Loucy (cell line): Measurements from ENCODE around the gene CYP2D6.
"Not testable (repeated sequence)": the region's sequence is repeated elsewhere in the genome, so short reads cannot be mapped to it uniquely, and the experiment has no call there.

Source experiments
- H2AFZ ChIP-seq: fragments of 200-600 bp; sonication (generic); 2 replicates; pipeline ENCODE4 v1.6.0; 2016; ENCODE audit warnings: antibody characterized with exemption, mild to moderate bottlenecking, low read length, moderate library complexity
- H3F3A ChIP-seq: fragments of 200-600 bp; 2 replicates; pipeline ENCODE4 v1.6.0; 2016; ENCODE audit warnings: antibody characterized with exemption, low read depth, mild to moderate bottlenecking
- H3K27me3 ChIP-seq: fragments of 200-600 bp; sonication (generic); 2 replicates; pipeline ENCODE4 v1.6.1; 2014; ENCODE audit warnings: low read length, mild to moderate bottlenecking; ENCODE audit not compliant: insufficient read depth, poor library complexity, severe bottlenecking
- H3K36me3 ChIP-seq: fragments of 200-600 bp; sonication (generic); 2 replicates; pipeline ENCODE4 v1.6.1; 2016; ENCODE audit warnings: low read length; ENCODE audit not compliant: insufficient read depth
- H3K4me1 ChIP-seq: fragments of 200-600 bp; sonication (generic); 2 replicates; pipeline ENCODE4 v1.5.1; 2014; ENCODE audit warnings: low read length, mild to moderate bottlenecking; ENCODE audit not compliant: insufficient read depth, poor library complexity, severe bottlenecking
- H3K4me2 ChIP-seq: fragments of 200-600 bp; sonication (generic); 2 replicates; pipeline ENCODE4 v1.6.0; 2014; ENCODE audit warnings: antibody characterized with exemption, low read length, low read depth, mild to moderate bottlenecking; ENCODE audit not compliant: poor library complexity, severe bottlenecking
- H3K4me3 ChIP-seq: fragments of 200-600 bp; sonication (generic); 2 replicates; pipeline ENCODE4 v1.5.1; 2014; ENCODE audit warnings: low read length, mild to moderate bottlenecking, mixed read lengths; ENCODE audit not compliant: poor library complexity, severe bottlenecking
- H3K79me2 ChIP-seq: fragments of 200-600 bp; sonication (generic); 2 replicates; pipeline ENCODE4 v1.6.1; 2014; ENCODE audit warnings: low read length; ENCODE audit not compliant: insufficient read depth
- H3K9ac ChIP-seq: fragments of 200-600 bp; sonication (generic); 2 replicates; pipeline ENCODE4 v1.6.0; 2014; ENCODE audit warnings: mild to moderate bottlenecking, low read depth, low read length, moderate library complexity; ENCODE audit not compliant: poor library complexity, severe bottlenecking
- H3K9me2 ChIP-seq: fragments of 200-600 bp; sonication (generic); replicated peaks from 2 replicates; pipeline ENCODE4 v1.6.1; 2016; ENCODE audit warnings: low read depth, low read length, mixed read lengths
- H3K9me3 ChIP-seq: fragments of 200-600 bp; sonication (generic); 2 replicates; pipeline ENCODE4 v1.6.1; 2014; ENCODE audit warnings: mild to moderate bottlenecking, antibody characterized with exemption, low read length, low read depth; ENCODE audit not compliant: insufficient read depth
- H4K20me1 ChIP-seq: fragments of 200-600 bp; sonication (generic); 2 replicates; pipeline ENCODE4 v1.6.0; 2014; ENCODE audit warnings: antibody characterized with exemption, low read length, mild to moderate bottlenecking; ENCODE audit not compliant: insufficient read depth, poor library complexity, severe bottlenecking
- EZH2phosphoT487 ChIP-seq: fragments of 200-600 bp; IDR thresholded peaks from 2 replicates; pipeline ENCODE4 v1.6.1; 2018; ENCODE audit warnings: antibody characterized with exemption, mild to moderate bottlenecking, moderate library complexity, borderline replicate concordance
- TF ChIP-seq, protein P1 (sequence below): fragments of 200-600 bp; sonication (generic); conservative IDR thresholded peaks from 2 replicates; pipeline ENCODE4 v1.5.1; 2014; ENCODE audit warnings: mild to moderate bottlenecking, antibody characterized with exemption, low read length

Gene CYP2D6

DNA sequence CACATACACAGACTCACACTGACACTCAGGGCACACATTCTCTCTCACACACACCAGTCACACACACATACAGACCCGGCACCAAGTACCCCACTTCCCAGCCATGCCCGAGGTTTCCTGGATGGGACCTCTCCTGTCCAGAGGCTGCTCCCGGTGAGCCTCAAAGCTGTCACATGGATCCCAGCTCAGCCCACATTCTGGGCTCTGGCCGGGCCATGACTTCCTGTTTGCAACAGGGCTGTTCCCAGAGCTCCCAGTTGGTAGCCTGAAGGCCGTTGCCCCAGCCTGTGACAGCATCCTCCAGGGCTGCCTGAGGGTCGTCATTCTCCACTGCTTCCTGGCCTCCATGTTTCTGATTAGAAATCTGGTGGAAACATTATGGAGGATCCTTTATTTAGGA, 14.6 kb upstream of the CYP2D6 start:
- no peaks in the 10 kb centered on the region for H3K4me1 ChIP-seq
- H3K9me3 ChIP-seq, result no peaks in the 10 kb centered on the region
- no peak overlapping the region for H3K4me3 ChIP-seq
- TF ChIP-seq, protein P1, sequence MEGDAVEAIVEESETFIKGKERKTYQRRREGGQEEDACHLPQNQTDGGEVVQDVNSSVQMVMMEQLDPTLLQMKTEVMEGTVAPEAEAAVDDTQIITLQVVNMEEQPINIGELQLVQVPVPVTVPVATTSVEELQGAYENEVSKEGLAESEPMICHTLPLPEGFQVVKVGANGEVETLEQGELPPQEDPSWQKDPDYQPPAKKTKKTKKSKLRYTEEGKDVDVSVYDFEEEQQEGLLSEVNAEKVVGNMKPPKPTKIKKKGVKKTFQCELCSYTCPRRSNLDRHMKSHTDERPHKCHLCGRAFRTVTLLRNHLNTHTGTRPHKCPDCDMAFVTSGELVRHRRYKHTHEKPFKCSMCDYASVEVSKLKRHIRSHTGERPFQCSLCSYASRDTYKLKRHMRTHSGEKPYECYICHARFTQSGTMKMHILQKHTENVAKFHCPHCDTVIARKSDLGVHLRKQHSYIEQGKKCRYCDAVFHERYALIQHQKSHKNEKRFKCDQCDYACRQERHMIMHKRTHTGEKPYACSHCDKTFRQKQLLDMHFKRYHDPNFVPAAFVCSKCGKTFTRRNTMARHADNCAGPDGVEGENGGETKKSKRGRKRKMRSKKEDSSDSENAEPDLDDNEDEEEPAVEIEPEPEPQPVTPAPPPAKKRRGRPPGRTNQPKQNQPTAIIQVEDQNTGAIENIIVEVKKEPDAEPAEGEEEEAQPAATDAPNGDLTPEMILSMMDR, result no peak
- TF ChIP-seq EZH2phosphoT487, result no peak
- no peaks in the 10 kb centered on the region for H3K27me3 ChIP-seq
- no peaks in the 10 kb centered on the region for H3K79me2 ChIP-seq
- no peaks in the 10 kb centered on the region for H3F3A ChIP-seq
- peaks cover 3% of the 10 kb centered on the region; the same call in 1 of the 2 replicates for H3K36me3 ChIP-seq
- no peaks in the 10 kb centered on the region for H4K20me1 ChIP-seq
- H3K9ac ChIP-seq, result no peak overlapping the region
- no peaks in the 10 kb centered on the region for H3K9me2 ChIP-seq
- H3K4me2 ChIP-seq, result no peak overlapping the region
- no peak overlapping the region for H2AFZ ChIP-seq

DNA sequence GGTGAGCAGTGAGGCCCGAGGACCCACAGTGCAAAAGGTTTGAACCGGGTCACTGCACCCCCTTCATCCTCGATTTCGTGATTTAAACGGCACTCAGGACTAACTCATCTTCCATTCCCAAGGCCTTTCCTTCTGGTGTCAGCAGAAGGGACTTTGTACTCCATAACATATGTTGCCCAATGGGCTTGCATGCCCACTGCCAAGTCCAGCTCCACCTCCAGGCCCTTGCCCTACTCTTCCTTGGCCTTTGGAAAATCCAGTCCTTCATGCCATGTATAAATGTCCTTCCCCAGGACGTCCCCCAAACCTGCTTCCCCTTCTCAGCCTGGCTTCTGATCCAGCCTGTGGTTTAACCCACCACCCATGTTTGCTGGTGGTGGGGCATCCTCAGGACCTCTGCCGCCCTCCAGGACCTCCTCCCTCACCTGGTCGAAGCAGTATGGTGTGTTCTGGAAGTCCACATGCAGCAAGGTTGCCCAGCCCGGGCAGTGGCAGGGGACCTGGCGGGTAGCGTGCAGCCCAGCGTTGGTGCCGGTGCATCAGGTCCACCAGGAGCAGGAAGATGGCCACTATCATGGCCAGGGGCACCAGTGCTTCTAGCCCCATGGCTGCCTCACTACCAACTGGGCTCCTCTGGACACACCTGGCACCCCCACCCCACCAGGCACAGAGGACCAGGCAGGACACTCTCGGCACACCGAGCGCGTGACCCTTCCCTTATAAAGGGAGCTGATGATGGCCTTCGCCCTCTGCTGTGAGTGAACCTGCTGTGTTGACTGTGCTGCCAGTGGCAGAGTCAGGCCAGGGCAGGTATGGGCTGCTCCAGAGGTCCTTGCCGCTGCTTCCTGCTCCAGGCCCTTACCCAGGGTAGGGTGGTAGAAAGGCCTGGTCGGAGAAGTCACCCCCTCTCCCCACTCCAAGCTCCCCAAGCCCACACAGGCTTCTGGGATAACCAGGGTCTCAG, 13.5 kb upstream of the CYP2D6 start:
- H3K27me3 ChIP-seq, H3K79me2 ChIP-seq, H2AFZ ChIP-seq: not testable (repeated sequence)

DNA sequence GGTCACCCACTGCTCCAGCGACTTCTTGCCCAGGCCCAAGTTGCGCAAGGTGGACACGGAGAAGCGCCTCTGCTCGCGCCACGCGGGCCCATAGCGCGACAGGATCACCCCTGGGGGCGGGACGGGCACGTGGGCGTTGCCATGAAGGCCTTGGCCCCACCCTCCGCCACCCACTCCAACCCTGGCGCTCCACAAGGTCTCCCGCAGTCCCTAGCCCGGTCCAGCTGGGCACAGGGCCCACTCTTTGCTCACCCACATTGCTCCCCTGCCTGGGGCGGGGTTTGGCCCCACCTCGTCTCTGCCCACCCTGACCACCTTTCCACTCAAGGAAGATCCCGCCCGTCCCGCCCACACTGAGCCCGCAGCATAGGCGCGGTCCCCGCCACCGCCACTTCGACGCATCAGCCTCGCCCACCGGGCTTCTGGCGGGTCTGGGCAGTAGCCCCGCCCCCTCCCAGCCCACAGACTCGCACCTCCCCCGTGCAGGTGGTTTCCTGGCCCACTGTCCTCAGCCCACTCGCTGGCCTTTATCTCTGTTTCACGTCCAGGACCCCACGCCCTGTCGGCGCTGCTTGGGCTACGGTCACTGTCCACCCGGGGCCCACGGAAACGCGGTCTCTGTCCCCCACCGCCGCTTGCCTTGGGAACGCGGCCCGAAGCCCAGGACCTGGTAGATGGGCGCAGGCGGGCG, 12.3 kb upstream of the CYP2D6 start:
- no peak overlapping the region for H3K9ac ChIP-seq
- no peak for TF ChIP-seq EZH2phosphoT487
- TF ChIP-seq, protein P1, result no peak

More for the DNA sequence above, 13.5 kb upstream of the CYP2D6 start:
- H3K4me2 ChIP-seq, H3K9me3 ChIP-seq, H3K9me2 ChIP-seq, H3K4me3 ChIP-seq, H4K20me1 ChIP-seq, H3F3A ChIP-seq, H3K4me1 ChIP-seq, H3K36me3 ChIP-seq, H3K9ac ChIP-seq: not testable (repeated sequence)

DNA sequence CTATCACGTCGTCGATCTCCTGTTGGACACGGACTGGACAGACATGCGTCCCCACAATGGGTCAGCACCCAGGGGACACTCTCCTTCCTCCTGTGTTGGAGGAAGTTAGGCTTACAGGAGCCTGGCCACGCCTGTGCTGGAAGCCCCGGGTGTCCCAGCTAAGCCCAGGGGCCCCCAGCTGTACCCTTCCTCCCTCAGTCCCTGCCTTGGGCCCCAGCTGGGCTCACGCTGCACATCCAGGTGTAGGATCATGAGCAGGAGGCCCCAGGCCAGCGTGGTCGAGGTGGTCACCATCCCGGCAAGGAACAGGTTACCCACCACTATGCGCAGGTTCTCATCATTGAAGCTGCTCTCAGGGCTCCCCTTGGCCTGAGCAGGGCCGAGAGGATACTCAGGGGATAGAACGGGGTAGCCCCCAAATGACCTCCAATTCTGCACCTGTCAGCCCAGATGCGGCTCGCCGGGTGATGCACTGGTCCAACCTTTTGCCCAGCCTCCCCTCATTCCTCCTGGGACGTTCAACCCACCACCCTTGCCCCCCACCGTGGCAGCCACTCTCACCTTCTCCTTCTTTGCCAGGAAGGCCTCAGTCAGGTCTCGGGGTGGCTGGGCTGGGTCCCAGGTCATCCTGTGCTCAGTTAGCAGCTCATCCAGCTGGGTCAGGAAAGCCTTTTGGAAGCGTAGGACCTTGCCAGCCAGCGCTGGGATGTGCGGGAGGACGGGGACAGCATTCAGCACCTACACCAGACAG, 10.9 kb upstream of the CYP2D6 start:
- H2AFZ ChIP-seq, H3K4me1 ChIP-seq, H3K79me2 ChIP-seq, H3F3A ChIP-seq, H3K9me3 ChIP-seq, H3K36me3 ChIP-seq, H4K20me1 ChIP-seq, H3K4me3 ChIP-seq, H3K9ac ChIP-seq, H3K27me3 ChIP-seq, H3K9me2 ChIP-seq, H3K4me2 ChIP-seq: not testable (repeated sequence)

More for the DNA sequence above, 12.3 kb upstream of the CYP2D6 start:
- H2AFZ ChIP-seq, result no peak overlapping the region
- H3K9me3 ChIP-seq, result no peaks in the 10 kb centered on the region
- H3K4me3 ChIP-seq, result no peak overlapping the region
- H3K36me3 ChIP-seq, result peaks cover 2% of the 10 kb centered on the region; the same call in 1 of the 2 replicates
- H4K20me1 ChIP-seq, result no peaks in the 10 kb centered on the region
- no peaks in the 10 kb centered on the region for H3F3A ChIP-seq
- H3K4me2 ChIP-seq, result no peak overlapping the region
- H3K9me2 ChIP-seq, result no peaks in the 10 kb centered on the region
- H3K79me2 ChIP-seq, result no peaks in the 10 kb centered on the region
- no peaks in the 10 kb centered on the region for H3K4me1 ChIP-seq
- no peaks in the 10 kb centered on the region for H3K27me3 ChIP-seq

DNA sequence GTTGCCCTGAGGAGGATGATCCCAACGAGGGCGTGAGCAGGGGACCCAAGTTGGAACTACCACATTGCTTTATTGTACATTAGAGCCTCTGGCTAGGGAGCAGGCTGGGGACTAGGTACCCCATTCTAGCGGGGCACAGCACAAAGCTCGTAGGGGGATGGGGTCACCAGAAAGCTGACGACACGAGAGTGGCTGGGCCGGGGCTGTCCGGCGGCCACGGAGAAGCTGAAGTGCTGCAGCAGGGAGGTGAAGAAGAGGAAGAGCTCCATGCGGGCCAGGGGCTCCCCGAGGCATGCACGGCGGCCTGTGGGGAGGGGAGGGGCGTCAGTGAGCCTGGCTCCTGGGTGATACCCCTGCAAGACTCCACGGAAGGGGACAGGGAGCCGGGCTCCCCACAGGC, 9.5 kb upstream of the CYP2D6 start:
- H2AFZ ChIP-seq, H3K9me3 ChIP-seq, H3K4me2 ChIP-seq, H3K9me2 ChIP-seq, H4K20me1 ChIP-seq, H3K4me1 ChIP-seq, H3F3A ChIP-seq, H3K9ac ChIP-seq, H3K27me3 ChIP-seq, H3K36me3 ChIP-seq, H3K79me2 ChIP-seq, H3K4me3 ChIP-seq: not testable (repeated sequence)
